ENCODE data around the gene NFE2L3.

GRCh38 chr7:26172048-26172447 lies 20.1 kb downstream of the NFE2L3 start:
- no peak for TF ChIP-seq CTCF (conservative IDR thresholded peaks at IDR 0.05)
- TF ChIP-seq ZFX (IDR thresholded peaks at IDR 0.05) = no peak

Measured in C4-2B (cell line).